Fibroblast of villous mesenchyme (primary cell): ENCODE data around the gene OSBP2. TPM values are rescaled to one million over a fixed set of nuclear protein-coding genes. Genes with fewer than 3 reads are reported as not detected.

Experiments used
- DNase-seq: peaks from one replicate; pipeline ENCODE4 v3.0.0-alpha.2; 2010; ENCODE audit warnings: low read depth
- H3K4me3 ChIP-seq: 2 replicates; pipeline ENCODE4 v1.5.1; 2011; ENCODE audit warnings: low read depth, mild to moderate bottlenecking, low read length
- CTCF ChIP-seq: IDR thresholded peaks from 2 replicates; pipeline ENCODE4 v1.5.1; 2012; ENCODE audit warnings: low read depth, mild to moderate bottlenecking, low read length; ENCODE audit not compliant: insufficient read depth
- total RNA-seq: library from RNA; depleted of rRNA; stranded (reverse); fragments of >200 nt; gene quantifications from 2 replicates; pipeline ENCODE4 v1.2.3, GENCODE V29; 2012

OSBP2 gene
- total RNA-seq, 1 donor, result 0.43 TPM

- H3K4me3 ChIP-seq, result no peak overlapping the region
- DNase-seq, result peak; percentile 19
- no peak for TF ChIP-seq CTCF
These were observed 182.4 kb downstream of the OSBP2 start for GRCh38 chr22:30876915-30877553.

GRCh38 chr22:30877662-30878515 is 183.2 kb downstream of the OSBP2 start:
- no peak overlapping the region for H3K4me3 ChIP-seq
- TF ChIP-seq CTCF, result no peak
- DNase-seq, result no peak

- TF ChIP-seq CTCF, result no peak
- no peak overlapping the region for H3K4me3 ChIP-seq
- DNase-seq, result no peak
These were observed 184.1 kb downstream of the OSBP2 start for GRCh38 chr22:30878516-30879414.

- DNase-seq, result no peak
- H3K4me3 ChIP-seq, result no peak overlapping the region
- TF ChIP-seq CTCF, result no peak
These were observed 184.7 kb downstream of the OSBP2 start for GRCh38 chr22:30879415-30879797.

GRCh38 chr22:30880181-30880601 is 185.5 kb downstream of the OSBP2 start:
- DNase-seq, result no peak
- no peak for TF ChIP-seq CTCF
- no peak overlapping the region for H3K4me3 ChIP-seq

- no peak for DNase-seq
- TF ChIP-seq CTCF, result no peak
- H3K4me3 ChIP-seq, result no peak overlapping the region
These were observed 186.2 kb downstream of the OSBP2 start for GRCh38 chr22:30880847-30881246.
